Panc1 (cell line): Measurements from ENCODE around the gene SLC25A13. TPM values are rescaled to one million over a fixed set of nuclear protein-coding genes. Genes with fewer than 3 reads are reported as not detected.
"Not testable (repeated sequence)": the region's sequence is repeated elsewhere in the genome, so short reads cannot be mapped to it uniquely, and the experiment has no call there.

Source experiments
- ATAC-seq: fragments of 200-7000 bp; cut with Tn5 transposase; 2 replicates; pipeline ENCODE4 v1.9.1; 2020; ENCODE audit warnings: mild to moderate bottlenecking, moderate library complexity
- BruUV-seq: library from RNA; stranded (reverse); fragments of 400-500 nt; replicated peaks from 2 replicates; lab custom pipeline; 2021; lab: Mats Ljungman, UMichigan
- CTCF ChIA-PET: fragments of 300-600 bp; sonication (Branson Sonifier 250); formaldehyde crosslinking; loops from one replicate; lab custom pipeline; 2022; ENCODE audit warnings: antibody characterized with exemption; lab: Charles Lee
- POLR2A ChIA-PET: fragments of 300-600 bp; sonication (Branson Sonifier 250); formaldehyde crosslinking; loops from one replicate; lab custom pipeline; 2022; ENCODE audit warnings: antibody characterized with exemption; lab: Charles Lee
- DNase-seq: peaks from one replicate; pipeline ENCODE4 v3.0.0-alpha.2; 2010; ENCODE audit warnings: low read depth, low spot score
- H3K27ac ChIP-seq: 2 replicates; pipeline ENCODE4 v1.5.1; 2011; ENCODE audit warnings: mild to moderate bottlenecking, low read length, inconsistent platforms
- H3K27me3 ChIP-seq: fragments of 200-500 bp; sonication (Bioruptor generic); 2 replicates; pipeline ENCODE4 v1.6.0; 2014; ENCODE audit warnings: low read length, inconsistent platforms; ENCODE audit not compliant: control insufficient read depth, insufficient read depth
- H3K36me3 ChIP-seq: fragments of 200-500 bp; sonication (Bioruptor generic); 2 replicates; pipeline ENCODE4 v1.5.1; 2014; ENCODE audit warnings: inconsistent platforms, mild to moderate bottlenecking, low read length, moderate library complexity; ENCODE audit not compliant: control insufficient read depth, insufficient read depth
- H3K4me1 ChIP-seq: 2 replicates; pipeline ENCODE4 v1.5.1; 2011; ENCODE audit warnings: inconsistent platforms, mild to moderate bottlenecking, low read length, moderate library complexity; ENCODE audit not compliant: control insufficient read depth, insufficient read depth
- H3K4me3 ChIP-seq, 2 experiments: 2 replicates each; pipeline ENCODE4 v1.5.1; 2011 to 2012; ENCODE audit warnings: low read depth in 2 of 2, low read length in 2 of 2, mild to moderate bottlenecking in 2 of 2, inconsistent platforms in 1 of 2, moderate library complexity in 1 of 2
- H3K9me3 ChIP-seq: fragments of 200-500 bp; sonication (Bioruptor generic); 2 replicates; pipeline ENCODE4 v1.5.1; 2014; ENCODE audit warnings: low read depth, mild to moderate bottlenecking, inconsistent platforms, low read length, moderate library complexity; ENCODE audit not compliant: control insufficient read depth, insufficient read depth
- CTCF ChIP-seq: fragments of 450-650 bp; IDR thresholded peaks from 2 replicates; pipeline ENCODE4 v1.5.1; 2017; ENCODE audit warnings: mild to moderate bottlenecking
- POLR2AphosphoS5 ChIP-seq: IDR thresholded peaks from 2 replicates; pipeline ENCODE4 v1.6.1; 2012; ENCODE audit warnings: mild to moderate bottlenecking, low read depth, low read length, moderate library complexity
- REST ChIP-seq, 2 experiments: IDR thresholded peaks; 2 replicates each; pipeline ENCODE4 v1.6.1; 2011 to 2012; ENCODE audit warnings: low read depth in 2 of 2, control low read depth in 1 of 2, low read length in 1 of 2, mild to moderate bottlenecking in 1 of 2, moderate library complexity in 1 of 2; ENCODE audit not compliant: insufficient read depth in 1 of 2
- SIN3A ChIP-seq: IDR thresholded peaks from 2 replicates; pipeline ENCODE4 v1.6.1; 2012; ENCODE audit warnings: low read depth, mild to moderate bottlenecking, low read length, moderate library complexity, borderline replicate concordance; ENCODE audit not compliant: insufficient read depth
- TCF7L2 ChIP-seq: IDR thresholded peaks from 2 replicates; pipeline ENCODE4 v1.6.1; 2011; ENCODE audit warnings: mild to moderate bottlenecking, low read depth, low read length, inconsistent platforms
- in situ Hi-C: cut with HindIII; loops from 2 replicates; pipeline ENCODE4 v1.10.0; 2016; ENCODE audit warnings: low sequenced_read_pairs, low pct_unique_long_range_greater_than_20kb
- intact Hi-C: fragments of 100-400 bp; cut with micrococcal nuclease; formaldehyde crosslinking; loops from one replicate; pipeline ENCODE4 v1.10.0; 2022; ENCODE audit not compliant: unreplicated experiment
- total RNA-seq: library from RNA; stranded (reverse); gene quantifications from one replicate; pipeline ENCODE4 v1.2.1, GENCODE V29; 2021; ENCODE audit not compliant: unreplicated experiment

The SLC25A13 gene
- total RNA-seq, 1 experiment from 2014 or later, result 69.4 TPM

GRCh38 chr7:96361116-96361857 lies 39.4 kb upstream of the SLC25A13 start:
- TF ChIP-seq REST (IDR thresholded peaks at IDR 0.05; ENCODE audit: insufficient read depth in 1 of 2, low read depth in 2 of 2, low read length in 1 of 2), result no peak
- no peak for TF ChIP-seq TCF7L2
- TF ChIP-seq POLR2AphosphoS5, result no peak
- TF ChIP-seq SIN3A, result no peak
- TF ChIP-seq CTCF, result no peak
- no peaks in the 10 kb centered on the region for H3K4me1 ChIP-seq
- H3K27me3 ChIP-seq, result no peaks in the 10 kb centered on the region
- POLR2A ChIA-PET, result no interaction called here
- no peak for ATAC-seq
- no peak for DNase-seq
- no peak overlapping the region for H3K27ac ChIP-seq
- no peak overlapping the region for H3K4me3 ChIP-seq
- in situ Hi-C loops, result no loop called here
- no peaks in the 10 kb centered on the region for H3K36me3 ChIP-seq
- CTCF ChIA-PET, result no interaction called here
- intact Hi-C loops, result no loop called here
- BruUV-seq, result no TSS peak
- no peaks in the 10 kb centered on the region for H3K9me3 ChIP-seq

GRCh38 chr7:96359876-96360275 lies 38.0 kb upstream of the SLC25A13 start:
- Histone ChIP-seq H3K27me3 (no peaks in the 10 kb centered on the region), H3K9me3 (no peaks in the 10 kb centered on the region), H3K4me3 (no peak overlapping the region), H3K36me3 (no peaks in the 10 kb centered on the region), H3K27ac (no peak overlapping the region), H3K4me1 (no peaks in the 10 kb centered on the region)
- TF ChIP-seq SIN3A (no peak), REST (IDR thresholded peaks at IDR 0.05; ENCODE audit: insufficient read depth in 1 of 2, low read depth in 2 of 2, low read length in 1 of 2) (no peak), TCF7L2 (no peak), CTCF (no peak), POLR2AphosphoS5 (no peak)
- ChIA-PET CTCF (no interaction called here), POLR2A (no interaction called here)
- ATAC-seq (no peak), DNase-seq (no peak)
- intact Hi-C loops, result no loop called here
- no TSS peak for BruUV-seq
- in situ Hi-C loops, result no loop called here

GRCh38 chr7:96358236-96358971 lies 36.5 kb upstream of the SLC25A13 start:
- ATAC-seq, CTCF ChIA-PET, H3K27me3 ChIP-seq, H3K4me1 ChIP-seq, H3K9me3 ChIP-seq, BruUV-seq, intact Hi-C loops, POLR2A ChIA-PET, DNase-seq, H3K4me3 ChIP-seq, H3K27ac ChIP-seq, in situ Hi-C loops, H3K36me3 ChIP-seq: not testable (repeated sequence)
